Coronary artery (tissue), 2 donors: ENCODE results near the gene CNGA2.
A peak's percentile ranks its signal among the peaks of the same experiment; 100 is the strongest.

Source experiments
- DNase-seq: peaks from one replicate; pipeline ENCODE4 v3.0.0-alpha.2; 2017; ENCODE audit warnings: low spot score
- H3K27ac ChIP-seq, 2 donors: fragments of 200-600 bp; sonication (generic); one replicate each; pipeline ENCODE4 v1.5.1; 2016 to 2019
- H3K4me3 ChIP-seq: fragments of 200-600 bp; sonication (generic); 2 replicates; pipeline ENCODE4 v1.5.1; 2016; ENCODE audit warnings: mild to moderate bottlenecking, moderate library complexity
- TF ChIP-seq, protein P1 (sequence below): fragments of 200-600 bp; sonication (generic); IDR thresholded peaks from one replicate; pipeline ENCODE4 v1.5.1; 2019; ENCODE audit warnings: antibody characterized with exemption

Gene CNGA2

DNA sequence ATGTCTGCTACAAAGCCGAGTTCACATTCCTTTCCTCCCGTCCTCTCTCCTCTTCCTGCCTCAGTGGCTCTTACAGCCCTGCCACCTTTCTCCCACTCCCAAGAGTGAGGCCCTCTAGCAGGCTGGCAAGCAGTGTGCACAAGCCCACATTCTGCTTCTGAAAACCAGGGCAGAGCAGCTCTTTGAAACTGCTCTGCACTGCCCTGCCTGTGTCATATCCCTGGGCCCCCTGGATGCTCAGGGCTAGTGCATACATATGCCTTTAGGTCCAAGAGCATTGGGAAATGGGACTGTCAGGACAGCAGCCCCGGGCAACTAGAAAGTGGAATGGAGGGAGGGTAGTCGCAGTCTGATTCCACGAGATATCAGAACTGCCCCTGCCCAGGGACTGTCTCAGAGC is 42.4 kb downstream of the CNGA2 start:
- Histone ChIP-seq H3K27ac (no peak overlapping the region), H3K4me3 (no peak overlapping the region)
- peak; percentile 60 for DNase-seq
- TF ChIP-seq, protein P1, sequence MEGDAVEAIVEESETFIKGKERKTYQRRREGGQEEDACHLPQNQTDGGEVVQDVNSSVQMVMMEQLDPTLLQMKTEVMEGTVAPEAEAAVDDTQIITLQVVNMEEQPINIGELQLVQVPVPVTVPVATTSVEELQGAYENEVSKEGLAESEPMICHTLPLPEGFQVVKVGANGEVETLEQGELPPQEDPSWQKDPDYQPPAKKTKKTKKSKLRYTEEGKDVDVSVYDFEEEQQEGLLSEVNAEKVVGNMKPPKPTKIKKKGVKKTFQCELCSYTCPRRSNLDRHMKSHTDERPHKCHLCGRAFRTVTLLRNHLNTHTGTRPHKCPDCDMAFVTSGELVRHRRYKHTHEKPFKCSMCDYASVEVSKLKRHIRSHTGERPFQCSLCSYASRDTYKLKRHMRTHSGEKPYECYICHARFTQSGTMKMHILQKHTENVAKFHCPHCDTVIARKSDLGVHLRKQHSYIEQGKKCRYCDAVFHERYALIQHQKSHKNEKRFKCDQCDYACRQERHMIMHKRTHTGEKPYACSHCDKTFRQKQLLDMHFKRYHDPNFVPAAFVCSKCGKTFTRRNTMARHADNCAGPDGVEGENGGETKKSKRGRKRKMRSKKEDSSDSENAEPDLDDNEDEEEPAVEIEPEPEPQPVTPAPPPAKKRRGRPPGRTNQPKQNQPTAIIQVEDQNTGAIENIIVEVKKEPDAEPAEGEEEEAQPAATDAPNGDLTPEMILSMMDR = no peak

- Histone ChIP-seq H3K4me3 (no peak overlapping the region), H3K27ac (no peak overlapping the region)
- TF ChIP-seq, protein P1 = no peak
- DNase-seq = peak; percentile 31
Observed at GRCh38 chrX:151779258-151779657, 44.7 kb downstream of the CNGA2 start.

DNA sequence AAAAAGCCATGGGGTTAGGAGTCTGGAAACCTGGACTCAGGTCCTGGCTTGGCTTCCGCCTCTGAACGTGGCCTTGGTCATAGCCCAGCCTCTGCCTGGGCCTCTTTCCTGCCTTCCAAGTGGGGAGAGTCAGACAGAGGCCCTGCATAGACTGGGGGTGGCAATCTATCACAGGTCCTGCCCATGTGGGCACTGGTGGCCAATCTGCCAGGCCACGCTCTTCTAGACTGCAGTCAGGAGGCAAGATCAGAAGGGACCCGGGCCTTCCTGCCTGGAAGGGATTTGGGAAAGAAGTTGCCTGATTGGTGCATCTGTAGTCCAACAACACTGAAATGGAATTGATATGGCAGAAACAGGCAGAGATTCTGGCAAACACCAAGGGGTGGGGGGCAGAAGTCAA is 46.1 kb downstream of the CNGA2 start:
- no peak overlapping the region for H3K4me3 ChIP-seq
- H3K27ac ChIP-seq = no peak overlapping the region
- peak; percentile 62 for DNase-seq
- TF ChIP-seq, protein P1 = no peak

DNA sequence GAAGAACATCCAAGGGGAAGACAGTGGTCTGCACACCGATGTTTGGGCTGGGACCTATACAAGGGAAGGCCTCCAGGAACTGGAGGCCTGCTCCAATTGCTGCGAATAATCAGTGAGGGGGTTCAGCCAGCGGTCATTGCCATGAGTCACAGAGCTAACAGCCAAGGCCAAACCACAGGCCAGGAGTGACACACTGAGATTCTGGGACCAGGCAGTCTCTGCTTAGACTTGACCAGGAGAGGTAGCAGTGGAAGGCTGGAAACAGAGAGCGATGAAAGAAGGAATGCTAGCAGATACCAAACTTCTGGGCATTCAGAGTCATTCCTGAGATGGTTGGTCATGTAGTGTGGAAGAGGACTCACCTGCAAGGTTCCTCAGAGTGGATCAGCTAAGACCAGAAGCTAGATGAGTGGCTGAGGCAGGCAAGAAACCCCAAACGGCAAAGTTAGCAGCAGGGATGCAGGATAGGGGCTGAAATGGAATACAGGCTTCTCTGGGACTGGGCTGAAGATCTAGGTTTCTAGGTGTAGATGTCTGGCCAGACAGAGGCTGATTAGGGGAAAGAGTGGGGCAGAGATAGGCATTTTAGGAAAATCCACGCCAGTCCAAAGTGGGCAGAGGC is 54.7 kb downstream of the CNGA2 start:
- H3K27ac ChIP-seq = peak overlapping the region in 1 of 2 donors; percentile 21
- H3K4me3 ChIP-seq = no peak overlapping the region
- DNase-seq = no peak

GRCh38 chrX:151790481-151791160 is 56.1 kb downstream of the CNGA2 start:
- TF ChIP-seq, protein P1 = no peak
- no peak for DNase-seq
- Histone ChIP-seq H3K4me3 (no peak overlapping the region), H3K27ac (no peak overlapping the region)

More for the DNA sequence above, 54.7 kb downstream of the CNGA2 start:
- TF ChIP-seq, protein P1 = no peak

DNA sequence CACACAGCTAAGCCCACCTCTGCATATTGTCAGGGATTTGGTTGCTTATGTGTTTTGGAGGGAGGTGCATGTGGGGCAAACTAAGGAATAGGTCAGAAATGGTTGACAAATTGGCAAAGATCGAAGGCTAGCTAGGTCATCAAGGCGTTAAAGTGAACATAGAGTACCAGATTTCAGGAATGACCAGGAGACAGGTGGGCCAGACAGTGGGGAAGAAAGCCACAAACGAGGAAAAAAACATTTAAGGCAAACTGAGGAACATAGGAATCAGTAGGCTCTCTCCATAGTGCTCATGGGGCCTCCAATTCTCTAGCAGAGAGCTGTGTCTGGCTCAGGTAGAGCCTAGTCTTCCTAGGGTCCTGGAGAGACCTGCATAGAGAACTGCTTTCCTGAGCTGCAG is 57.4 kb downstream of the CNGA2 start:
- Histone ChIP-seq H3K4me3 (no peak overlapping the region), H3K27ac (no peak overlapping the region)
- DNase-seq = no peak
- TF ChIP-seq, protein P1 = no peak

DNA sequence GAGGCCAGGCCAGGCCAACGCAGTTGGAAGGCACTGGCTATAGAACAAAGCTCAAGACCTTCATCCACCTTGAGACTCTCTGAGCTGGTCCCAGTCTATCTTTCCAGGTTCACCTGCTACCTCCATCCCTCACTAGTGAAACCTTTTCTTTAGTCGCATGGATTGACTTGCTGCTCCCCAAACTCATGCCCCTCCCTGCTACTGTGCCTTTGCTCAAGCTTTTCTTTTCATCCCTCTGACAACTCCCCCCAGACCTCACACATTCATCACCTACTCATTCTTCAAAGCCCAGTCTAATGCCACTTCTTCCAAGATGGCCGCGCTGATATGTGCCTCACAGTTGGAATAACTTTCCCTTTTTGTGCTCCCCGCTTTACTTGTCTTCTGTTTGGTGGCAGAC is 58.0 kb downstream of the CNGA2 start:
- Histone ChIP-seq H3K27ac (no peak overlapping the region), H3K4me3 (no peak overlapping the region)
- TF ChIP-seq, protein P1 = no peak
- no peak for DNase-seq
